Liver (tissue), 9 donors: ENCODE data around the gene AOAH. TPM values are rescaled to one million over a fixed set of nuclear protein-coding genes. Genes with fewer than 3 reads are reported as not detected.

ENCODE experiments used
- DNase-seq: peaks from one replicate; pipeline ENCODE4 v3.0.0-alpha.2; 2017; ENCODE audit warnings: low spot score
- H3K27ac ChIP-seq, 2 donors: one replicate each; pipeline ENCODE4 v1.7.0; 2013; ENCODE audit warnings: inconsistent platforms in 2 of 2, low read length in 2 of 2, control low read depth in 1 of 2, low read depth in 1 of 2, mild to moderate bottlenecking in 1 of 2
- H3K27me3 ChIP-seq, 4 donors: one replicate each; pipeline versions ENCODE4 v1.6.1 to v1.7.0; 2013; ENCODE audit warnings: low read length in 3 of 4, inconsistent platforms in 1 of 4, mild to moderate bottlenecking in 1 of 4, moderate library complexity in 1 of 4; ENCODE audit not compliant: control insufficient read depth in 4 of 4, insufficient read depth in 4 of 4
- H3K36me3 ChIP-seq, 4 donors: one replicate each; pipeline versions ENCODE4 v1.6.1 to v1.7.0; 2013; ENCODE audit warnings: low read length in 3 of 4, mild to moderate bottlenecking in 3 of 4, low read depth in 1 of 4, moderate library complexity in 1 of 4; ENCODE audit not compliant: control insufficient read depth in 4 of 4, insufficient read depth in 3 of 4
- H3K4me1 ChIP-seq, 4 donors: one replicate each; pipeline versions ENCODE4 v1.6.1 to v1.7.0; 2013; ENCODE audit warnings: low read length in 3 of 4, mild to moderate bottlenecking in 3 of 4, moderate library complexity in 1 of 4; ENCODE audit not compliant: control insufficient read depth in 4 of 4, insufficient read depth in 4 of 4
- H3K4me3 ChIP-seq, 3 donors: one replicate each; pipeline versions ENCODE4 v1.6.1 to v1.7.0; 2013; ENCODE audit warnings: low read length in 3 of 3, control low read depth in 1 of 3, low read depth in 1 of 3, mild to moderate bottlenecking in 1 of 3
- H3K9ac ChIP-seq, 2 donors: one replicate each; pipeline ENCODE4 v1.7.0; 2013; ENCODE audit warnings: low read length in 2 of 2, mild to moderate bottlenecking in 2 of 2, moderate library complexity in 2 of 2, control low read depth in 1 of 2, low read depth in 1 of 2
- H3K9me3 ChIP-seq, 4 donors: one replicate each; pipeline versions ENCODE4 v1.6.1 to v1.7.0; 2013; ENCODE audit warnings: low read length in 3 of 4; ENCODE audit not compliant: control insufficient read depth in 4 of 4
- EGR1 ChIP-seq, 2 donors: IDR thresholded peaks; 2 replicates each; pipeline ENCODE4 v1.6.1; 2016 to 2018; ENCODE audit warnings: antibody characterized with exemption in 2 of 2, low read depth in 2 of 2
- FOXA1 ChIP-seq: IDR thresholded peaks from 2 replicates; pipeline ENCODE4 v1.6.1; 2016; ENCODE audit warnings: antibody characterized with exemption
- FOXA2 ChIP-seq: IDR thresholded peaks from 2 replicates; pipeline ENCODE4 v1.6.1; 2016; ENCODE audit warnings: antibody characterized with exemption
- GABPA ChIP-seq, 2 donors: IDR thresholded peaks in 1 of 2; conservative IDR thresholded peaks in 1 of 2; 2 replicates each; pipeline ENCODE4 v1.6.1; 2016; ENCODE audit warnings: antibody characterized with exemption in 2 of 2, mild to moderate bottlenecking in 1 of 2, moderate library complexity in 1 of 2
- HNF4A ChIP-seq, 2 donors: conservative IDR thresholded peaks; 2 replicates each; pipeline ENCODE4 v1.6.1; 2016; ENCODE audit warnings: antibody characterized with exemption in 2 of 2, mild to moderate bottlenecking in 2 of 2
- HNF4G ChIP-seq: IDR thresholded peaks from 2 replicates; pipeline ENCODE4 v1.6.1; 2016; ENCODE audit warnings: antibody characterized with exemption
- JUND ChIP-seq, 2 donors: IDR thresholded peaks; 2 replicates each; pipeline ENCODE4 v1.6.1; 2016; ENCODE audit warnings: antibody characterized with exemption in 2 of 2
- MAX ChIP-seq: IDR thresholded peaks from 2 replicates; pipeline ENCODE4 v1.6.1; 2016; ENCODE audit warnings: antibody characterized with exemption
- NR2F2 ChIP-seq: IDR thresholded peaks from 2 replicates; pipeline ENCODE4 v1.6.1; 2016; ENCODE audit warnings: antibody characterized with exemption
- RAD21 ChIP-seq, 2 donors: IDR thresholded peaks; 2 replicates each; pipeline ENCODE4 v1.6.1; 2016; ENCODE audit warnings: antibody characterized with exemption in 2 of 2, mild to moderate bottlenecking in 2 of 2
- RXRA ChIP-seq, 2 donors: IDR thresholded peaks; 2 replicates each; pipeline ENCODE4 v1.6.1; 2017 to 2018; ENCODE audit warnings: antibody characterized with exemption in 2 of 2, mild to moderate bottlenecking in 1 of 2
- TAF1 ChIP-seq: conservative IDR thresholded peaks from 2 replicates; pipeline ENCODE4 v1.6.1; 2016; ENCODE audit warnings: antibody characterized with exemption, mild to moderate bottlenecking
- YY1 ChIP-seq: IDR thresholded peaks from 2 replicates; pipeline ENCODE4 v1.6.1; 2016; ENCODE audit warnings: antibody characterized with exemption, mild to moderate bottlenecking
- WGBS: extraction: QIAGEN DNeasy Blood & Tissue Kit; methylation state at CpG from one replicate; pipeline ENCODE4 v1.1.7; 2013; 5-methylcytosine and 5-hydroxymethylcytosine counted together
- polyA plus RNA-seq, 2 donors: library from polyadenylated mRNA; stranded (reverse) in 1 of 2; unstranded in 1 of 2; fragments of 200-250 nt in 1 of 2; fragments of >200 nt in 1 of 2; fragmentation: Nextera tagmentation in 1 of 2; extraction: Ambion mirVana in 1 of 2; gene quantifications; one replicate each; pipeline versions ENCODE4 v1.2.1 to v1.2.3, GENCODE V29; 2013 to 2015
- total RNA-seq, 2 donors: library from RNA; depleted of rRNA; stranded (reverse); fragments of >200 nt; gene quantifications; one replicate each; pipeline ENCODE4 v1.2.3, GENCODE V29; 2014
- TF ChIP-seq, protein P1 (sequence below): fragments of 150-350 bp; IDR thresholded peaks from 2 replicates; pipeline ENCODE4 v1.5.1; 2017; ENCODE audit warnings: improper control_type of control experiment, low read depth, low read length; ENCODE audit not compliant: missing input control
- TF ChIP-seq, protein P2 (sequence below): IDR thresholded peaks from 2 replicates; pipeline ENCODE4 v1.6.1; 2016; ENCODE audit warnings: antibody characterized with exemption, mild to moderate bottlenecking
- TF ChIP-seq, protein P3 (sequence below): IDR thresholded peaks from 2 replicates; pipeline ENCODE4 v1.6.1; 2016; ENCODE audit warnings: antibody characterized with exemption
- TF ChIP-seq, protein P4 (sequence below): IDR thresholded peaks from 2 replicates; pipeline ENCODE4 v1.6.1; 2016; ENCODE audit warnings: antibody characterized with exemption
- donor health status: healthy.
- donor health status: healthy.
- donor health status: healthy.
- donor health status: healthy.
- donor health status: healthy.

AOAH gene, protein sequence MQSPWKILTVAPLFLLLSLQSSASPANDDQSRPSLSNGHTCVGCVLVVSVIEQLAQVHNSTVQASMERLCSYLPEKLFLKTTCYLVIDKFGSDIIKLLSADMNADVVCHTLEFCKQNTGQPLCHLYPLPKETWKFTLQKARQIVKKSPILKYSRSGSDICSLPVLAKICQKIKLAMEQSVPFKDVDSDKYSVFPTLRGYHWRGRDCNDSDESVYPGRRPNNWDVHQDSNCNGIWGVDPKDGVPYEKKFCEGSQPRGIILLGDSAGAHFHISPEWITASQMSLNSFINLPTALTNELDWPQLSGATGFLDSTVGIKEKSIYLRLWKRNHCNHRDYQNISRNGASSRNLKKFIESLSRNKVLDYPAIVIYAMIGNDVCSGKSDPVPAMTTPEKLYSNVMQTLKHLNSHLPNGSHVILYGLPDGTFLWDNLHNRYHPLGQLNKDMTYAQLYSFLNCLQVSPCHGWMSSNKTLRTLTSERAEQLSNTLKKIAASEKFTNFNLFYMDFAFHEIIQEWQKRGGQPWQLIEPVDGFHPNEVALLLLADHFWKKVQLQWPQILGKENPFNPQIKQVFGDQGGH
- total RNA-seq = 10 to 100 TPM in 1 of 2 donors, 1 to 10 TPM in 1; 7.2 to 26.7 TPM
- polyA plus RNA-seq = 1 to 10 TPM; 2.4 to 4.4 TPM

- H3K36me3 ChIP-seq = no peaks in the 10 kb centered on the region
- 70% methylated on average over 14 of the region's 14 CpGs for WGBS
- H3K4me1 ChIP-seq = peaks cover 0 to 3% (median 0%) of the 10 kb centered on the region in 4 donors
- H3K27me3 ChIP-seq = no peaks in the 10 kb centered on the region
- H3K9ac ChIP-seq = peak within 1 kb of the TSS in 1 of 2 donors; percentile 50
- peak within 1 kb of the TSS; percentile 14 to 45 (median 31) for H3K4me3 ChIP-seq
- H3K9me3 ChIP-seq = no peaks in the 10 kb centered on the region
- H3K27ac ChIP-seq = peak within 1 kb of the TSS in 1 of 2 donors; percentile 27
- TF ChIP-seq FOXA2 (no peak), GABPA (IDR thresholded peaks at IDR 0.05 in 1 of 2, conservative IDR thresholded peaks at IDR 0.05 in 1 of 2) (no peak), YY1 (no peak), RAD21 (IDR thresholded peaks at IDR 0.05) (peak; percentile 10 to 26)
- DNase-seq = no peak
Measured at GRCh38 chr7:36723951-36724664, at the start of gene AOAH. Gene AOAH, minus strand, starts transcription at chr7:36724494. Its CDS starts 346 bp downstream, at chr7:36724148.

DNA sequence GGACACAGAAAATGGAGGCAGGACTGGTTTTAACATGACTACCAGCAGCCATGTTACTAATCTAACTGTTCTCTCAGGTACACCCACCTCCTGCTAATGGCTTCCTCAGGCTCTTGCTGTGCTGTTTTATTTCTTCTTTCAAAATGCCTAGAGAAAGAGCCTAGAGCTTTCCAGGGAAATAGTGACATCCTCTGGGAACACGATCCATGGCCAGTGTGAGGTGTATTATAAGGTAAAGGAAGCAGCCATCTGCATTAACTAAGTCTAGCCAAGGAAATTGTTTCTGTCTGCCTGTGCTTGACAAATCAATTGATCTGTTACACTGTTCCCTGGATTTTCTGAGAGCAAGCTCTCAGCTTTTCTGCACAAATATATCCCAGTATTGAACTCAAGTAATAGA, 42.2 kb upstream of the AOAH start:
- TF ChIP-seq NR2F2 (no peak), MAX (no peak)
- Histone ChIP-seq H3K4me1 (peaks cover 0 to 8% (median 5%) of the 10 kb centered on the region in 4 donors), H3K9me3 (no peaks in the 10 kb centered on the region), H3K36me3 (no peaks in the 10 kb centered on the region), H3K27ac (no peak overlapping the region), H3K27me3 (no peaks in the 10 kb centered on the region), H3K4me3 (no peak overlapping the region), H3K9ac (no peak overlapping the region)
- DNase-seq = no peak
- 97% methylated on average over 1 of the region's 1 CpG for WGBS

GRCh38 chr7:36765605-36766004, 41.3 kb upstream of the AOAH start:
- WGBS = 82% methylated on average over 4 of the region's 4 CpGs
- no peak for DNase-seq
- Histone ChIP-seq H3K9me3 (no peaks in the 10 kb centered on the region), H3K4me3 (no peak overlapping the region), H3K4me1 (peaks cover 2 to 16% (median 9%) of the 10 kb centered on the region in 4 donors), H3K36me3 (no peaks in the 10 kb centered on the region), H3K27ac (no peak overlapping the region), H3K27me3 (no peaks in the 10 kb centered on the region), H3K9ac (no peak overlapping the region)
- no peak for TF ChIP-seq TAF1
- TF ChIP-seq, protein P1, sequence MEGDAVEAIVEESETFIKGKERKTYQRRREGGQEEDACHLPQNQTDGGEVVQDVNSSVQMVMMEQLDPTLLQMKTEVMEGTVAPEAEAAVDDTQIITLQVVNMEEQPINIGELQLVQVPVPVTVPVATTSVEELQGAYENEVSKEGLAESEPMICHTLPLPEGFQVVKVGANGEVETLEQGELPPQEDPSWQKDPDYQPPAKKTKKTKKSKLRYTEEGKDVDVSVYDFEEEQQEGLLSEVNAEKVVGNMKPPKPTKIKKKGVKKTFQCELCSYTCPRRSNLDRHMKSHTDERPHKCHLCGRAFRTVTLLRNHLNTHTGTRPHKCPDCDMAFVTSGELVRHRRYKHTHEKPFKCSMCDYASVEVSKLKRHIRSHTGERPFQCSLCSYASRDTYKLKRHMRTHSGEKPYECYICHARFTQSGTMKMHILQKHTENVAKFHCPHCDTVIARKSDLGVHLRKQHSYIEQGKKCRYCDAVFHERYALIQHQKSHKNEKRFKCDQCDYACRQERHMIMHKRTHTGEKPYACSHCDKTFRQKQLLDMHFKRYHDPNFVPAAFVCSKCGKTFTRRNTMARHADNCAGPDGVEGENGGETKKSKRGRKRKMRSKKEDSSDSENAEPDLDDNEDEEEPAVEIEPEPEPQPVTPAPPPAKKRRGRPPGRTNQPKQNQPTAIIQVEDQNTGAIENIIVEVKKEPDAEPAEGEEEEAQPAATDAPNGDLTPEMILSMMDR = no peak
- TF ChIP-seq, protein P2, sequence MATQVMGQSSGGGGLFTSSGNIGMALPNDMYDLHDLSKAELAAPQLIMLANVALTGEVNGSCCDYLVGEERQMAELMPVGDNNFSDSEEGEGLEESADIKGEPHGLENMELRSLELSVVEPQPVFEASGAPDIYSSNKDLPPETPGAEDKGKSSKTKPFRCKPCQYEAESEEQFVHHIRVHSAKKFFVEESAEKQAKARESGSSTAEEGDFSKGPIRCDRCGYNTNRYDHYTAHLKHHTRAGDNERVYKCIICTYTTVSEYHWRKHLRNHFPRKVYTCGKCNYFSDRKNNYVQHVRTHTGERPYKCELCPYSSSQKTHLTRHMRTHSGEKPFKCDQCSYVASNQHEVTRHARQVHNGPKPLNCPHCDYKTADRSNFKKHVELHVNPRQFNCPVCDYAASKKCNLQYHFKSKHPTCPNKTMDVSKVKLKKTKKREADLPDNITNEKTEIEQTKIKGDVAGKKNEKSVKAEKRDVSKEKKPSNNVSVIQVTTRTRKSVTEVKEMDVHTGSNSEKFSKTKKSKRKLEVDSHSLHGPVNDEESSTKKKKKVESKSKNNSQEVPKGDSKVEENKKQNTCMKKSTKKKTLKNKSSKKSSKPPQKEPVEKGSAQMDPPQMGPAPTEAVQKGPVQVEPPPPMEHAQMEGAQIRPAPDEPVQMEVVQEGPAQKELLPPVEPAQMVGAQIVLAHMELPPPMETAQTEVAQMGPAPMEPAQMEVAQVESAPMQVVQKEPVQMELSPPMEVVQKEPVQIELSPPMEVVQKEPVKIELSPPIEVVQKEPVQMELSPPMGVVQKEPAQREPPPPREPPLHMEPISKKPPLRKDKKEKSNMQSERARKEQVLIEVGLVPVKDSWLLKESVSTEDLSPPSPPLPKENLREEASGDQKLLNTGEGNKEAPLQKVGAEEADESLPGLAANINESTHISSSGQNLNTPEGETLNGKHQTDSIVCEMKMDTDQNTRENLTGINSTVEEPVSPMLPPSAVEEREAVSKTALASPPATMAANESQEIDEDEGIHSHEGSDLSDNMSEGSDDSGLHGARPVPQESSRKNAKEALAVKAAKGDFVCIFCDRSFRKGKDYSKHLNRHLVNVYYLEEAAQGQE = no peak
- TF ChIP-seq NR2F2 = no peak
- no peak for TF ChIP-seq HNF4G
- no peak for TF ChIP-seq GABPA (IDR thresholded peaks at IDR 0.05 in 1 of 2, conservative IDR thresholded peaks at IDR 0.05 in 1 of 2)
- no peak for TF ChIP-seq FOXA2
- TF ChIP-seq FOXA1 = no peak
- TF ChIP-seq, protein P3, sequence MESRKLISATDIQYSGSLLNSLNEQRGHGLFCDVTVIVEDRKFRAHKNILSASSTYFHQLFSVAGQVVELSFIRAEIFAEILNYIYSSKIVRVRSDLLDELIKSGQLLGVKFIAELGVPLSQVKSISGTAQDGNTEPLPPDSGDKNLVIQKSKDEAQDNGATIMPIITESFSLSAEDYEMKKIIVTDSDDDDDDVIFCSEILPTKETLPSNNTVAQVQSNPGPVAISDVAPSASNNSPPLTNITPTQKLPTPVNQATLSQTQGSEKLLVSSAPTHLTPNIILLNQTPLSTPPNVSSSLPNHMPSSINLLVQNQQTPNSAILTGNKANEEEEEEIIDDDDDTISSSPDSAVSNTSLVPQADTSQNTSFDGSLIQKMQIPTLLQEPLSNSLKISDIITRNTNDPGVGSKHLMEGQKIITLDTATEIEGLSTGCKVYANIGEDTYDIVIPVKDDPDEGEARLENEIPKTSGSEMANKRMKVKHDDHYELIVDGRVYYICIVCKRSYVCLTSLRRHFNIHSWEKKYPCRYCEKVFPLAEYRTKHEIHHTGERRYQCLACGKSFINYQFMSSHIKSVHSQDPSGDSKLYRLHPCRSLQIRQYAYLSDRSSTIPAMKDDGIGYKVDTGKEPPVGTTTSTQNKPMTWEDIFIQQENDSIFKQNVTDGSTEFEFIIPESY = no peak
- no peak for TF ChIP-seq RAD21 (IDR thresholded peaks at IDR 0.05)
- no peak for TF ChIP-seq EGR1 (IDR thresholded peaks at IDR 0.05; ENCODE audit: low read depth in 2 of 2)
- TF ChIP-seq, protein P4, sequence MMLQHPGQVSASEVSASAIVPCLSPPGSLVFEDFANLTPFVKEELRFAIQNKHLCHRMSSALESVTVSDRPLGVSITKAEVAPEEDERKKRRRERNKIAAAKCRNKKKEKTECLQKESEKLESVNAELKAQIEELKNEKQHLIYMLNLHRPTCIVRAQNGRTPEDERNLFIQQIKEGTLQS = no peak
- no peak for TF ChIP-seq RXRA (IDR thresholded peaks at IDR 0.05)
- TF ChIP-seq MAX = no peak
- TF ChIP-seq JUND (IDR thresholded peaks at IDR 0.05) = no peak
- no peak for TF ChIP-seq HNF4A (conservative IDR thresholded peaks at IDR 0.05)
